ENCODE measurements around the gene SLC15A1. TPM values are rescaled to one million over a fixed set of nuclear protein-coding genes. Genes with fewer than 3 reads are reported as not detected.
"Not testable (repeated sequence)": the region's sequence is repeated elsewhere in the genome, so short reads cannot be mapped to it uniquely, and the experiment has no call there.

SLC15A1 gene
- total RNA-seq, 1 experiment from 2014 or later, result 0.12 TPM

DNA sequence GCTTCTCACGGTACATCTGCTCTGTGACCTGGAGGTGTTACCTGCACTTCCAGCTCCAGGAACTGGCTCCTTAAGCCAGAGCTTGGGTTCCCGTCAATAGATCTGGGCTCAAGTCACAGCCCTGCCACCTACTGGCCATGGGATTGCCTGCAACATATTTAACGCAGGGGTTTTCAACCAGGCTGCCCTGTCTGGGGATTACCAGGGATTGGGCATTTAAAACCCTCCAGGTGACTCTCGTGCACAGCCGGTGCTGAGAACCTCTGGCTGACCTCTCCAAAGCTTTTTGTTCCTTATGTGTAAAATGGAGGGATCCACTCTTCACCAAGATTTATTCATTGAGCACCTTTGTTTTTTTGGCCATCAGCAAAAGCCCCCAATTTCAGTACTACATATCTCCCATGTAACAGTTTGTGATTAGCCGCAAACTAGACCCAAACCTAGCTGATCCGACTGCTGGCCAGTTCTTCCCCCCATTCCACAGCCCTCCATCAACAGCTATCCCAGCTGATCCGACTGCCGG lies 98.9 kb downstream of the SLC15A1 start:
- no peaks in the 10 kb centered on the region for H3K9me3 ChIP-seq (replicated peaks)
- no peak overlapping the region for H3K27ac ChIP-seq
- H3K4me1 ChIP-seq, result peaks cover 17% of the 10 kb centered on the region
- no peaks in the 10 kb centered on the region for H3K36me3 ChIP-seq
- peak; percentile 69 to 88 for DNase-seq
- H3K27me3 ChIP-seq, result no peaks in the 10 kb centered on the region
- H3K4me3 ChIP-seq, result no peak overlapping the region

DNA sequence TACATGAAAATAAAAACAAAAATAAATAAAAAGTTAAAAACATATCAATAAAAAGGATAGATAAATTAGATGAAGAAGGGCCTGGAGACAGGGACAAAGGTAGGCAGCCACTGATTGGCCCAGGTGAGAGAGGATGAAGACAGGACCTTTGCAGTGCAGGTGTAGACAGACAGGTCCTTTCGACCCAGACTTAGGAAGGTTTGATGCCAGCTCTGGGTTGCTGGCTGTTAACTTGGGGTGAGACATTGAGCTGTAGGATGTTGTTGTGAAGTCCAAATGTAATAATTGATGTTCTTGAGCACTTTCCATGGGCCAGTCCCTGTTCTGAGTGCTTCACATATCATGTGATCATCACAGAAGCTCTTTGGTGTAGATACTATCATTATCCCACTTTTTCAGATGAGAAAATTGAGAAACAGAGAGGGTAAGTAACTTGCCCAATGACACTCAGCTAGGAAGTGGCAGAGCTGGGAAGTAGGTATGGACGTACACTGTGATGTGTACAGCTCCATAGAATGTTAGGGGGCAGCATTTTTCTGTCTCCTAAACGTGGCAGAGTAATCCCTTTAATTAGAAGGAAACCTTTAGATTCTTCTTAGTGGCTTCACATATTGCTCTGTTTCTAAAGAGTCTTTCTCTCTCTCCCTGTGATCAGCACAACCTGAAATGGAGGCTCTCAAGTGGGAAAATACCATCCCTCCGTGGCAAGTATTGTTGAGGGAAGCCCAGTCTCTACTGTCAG lies 99.6 kb downstream of the SLC15A1 start:
- Histone ChIP-seq H3K4me3 (no peak overlapping the region), H3K9me3 (replicated peaks) (no peaks in the 10 kb centered on the region), H3K36me3 (no peaks in the 10 kb centered on the region), H3K4me1 (peaks cover 21% of the 10 kb centered on the region), H3K27ac (no peak overlapping the region), H3K27me3 (no peaks in the 10 kb centered on the region)
- no peak for DNase-seq

DNA sequence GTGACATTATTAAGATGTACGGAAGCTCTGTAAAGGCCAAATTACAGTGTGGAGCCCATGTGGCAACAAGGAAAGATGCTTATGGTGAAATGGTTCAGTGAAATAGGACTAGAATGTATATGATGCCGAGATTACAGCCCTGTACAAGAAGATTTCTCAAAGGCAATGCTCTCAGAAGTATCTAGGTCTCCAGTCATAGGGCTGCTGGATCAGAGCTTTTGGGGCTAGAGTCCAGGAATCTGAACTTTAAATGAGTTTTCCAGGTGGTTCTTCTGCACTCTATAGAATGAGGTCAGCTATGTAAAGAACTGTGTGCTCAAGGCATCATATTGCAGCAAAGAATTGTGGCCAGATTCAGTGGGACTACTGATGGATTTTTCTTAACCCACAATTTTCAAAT lies 100.2 kb downstream of the SLC15A1 start:
- Histone ChIP-seq H3K27me3 (no peaks in the 10 kb centered on the region), H3K27ac (no peak overlapping the region), H3K4me1 (peaks cover 27% of the 10 kb centered on the region), H3K36me3 (no peaks in the 10 kb centered on the region), H3K9me3 (replicated peaks) (no peaks in the 10 kb centered on the region), H3K4me3 (no peak overlapping the region)
- DNase-seq, result no peak

DNA sequence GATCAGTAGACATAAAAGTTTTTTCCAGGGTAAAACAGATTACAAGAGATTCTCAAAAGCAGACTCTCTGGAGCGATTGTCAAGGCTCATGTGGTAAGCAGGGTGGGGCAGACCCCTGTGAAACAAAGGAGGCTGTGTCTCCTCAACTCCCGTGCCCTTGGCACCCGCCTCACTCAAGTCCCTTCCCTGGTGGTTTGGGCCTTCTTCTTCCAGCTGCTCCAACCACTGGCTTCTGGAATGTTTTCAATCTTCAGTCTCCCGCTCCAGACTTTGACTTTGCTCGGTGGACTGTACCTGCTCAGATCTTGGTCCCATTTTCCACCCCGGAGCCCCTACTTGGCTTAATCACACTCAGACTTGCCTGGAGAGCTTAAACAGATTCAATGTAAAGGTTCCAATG lies 100.7 kb downstream of the SLC15A1 start:
- H3K4me1 ChIP-seq, result peaks cover 33% of the 10 kb centered on the region
- H3K36me3 ChIP-seq, result no peaks in the 10 kb centered on the region
- no peak overlapping the region for H3K4me3 ChIP-seq
- peak; percentile 41 to 62 for DNase-seq
- no peaks in the 10 kb centered on the region for H3K27me3 ChIP-seq
- no peak overlapping the region for H3K27ac ChIP-seq
- no peaks in the 10 kb centered on the region for H3K9me3 ChIP-seq (replicated peaks)

DNA sequence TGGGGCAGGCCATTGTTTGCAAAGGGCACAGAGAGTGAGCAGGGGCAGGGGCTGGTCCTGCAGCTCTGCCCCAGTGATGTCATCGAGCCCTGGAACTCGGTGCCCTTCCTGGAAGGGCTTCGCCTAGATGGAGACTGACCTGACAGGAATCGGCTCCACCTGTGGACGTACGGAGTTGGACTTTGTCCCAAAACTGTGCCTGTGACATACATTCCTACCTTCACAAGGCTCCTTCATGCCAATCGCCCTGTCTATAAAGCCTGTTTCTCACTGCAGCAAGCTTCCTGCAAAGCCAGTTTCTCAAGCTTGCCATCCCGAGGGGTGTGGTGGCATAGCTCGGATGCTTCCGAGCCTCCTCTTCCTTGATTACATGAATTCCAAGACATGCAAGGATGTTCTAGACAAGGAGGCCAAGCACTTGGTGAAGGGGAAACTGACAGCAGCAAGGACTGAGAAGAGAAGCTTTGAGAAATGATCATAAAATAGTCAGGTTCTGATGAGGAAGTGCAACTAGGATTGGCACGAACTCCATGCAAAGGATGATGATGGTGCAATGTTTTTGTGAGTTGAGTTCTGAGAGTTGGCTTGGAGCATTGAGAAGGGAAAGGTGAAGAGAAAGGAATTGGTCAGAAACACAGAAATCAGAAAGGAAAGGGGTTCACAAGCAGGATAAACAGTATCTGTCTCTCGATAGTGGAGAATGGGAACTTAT lies 101.9 kb downstream of the SLC15A1 start:
- no peaks in the 10 kb centered on the region for H3K27me3 ChIP-seq
- no peak for DNase-seq

DNA sequence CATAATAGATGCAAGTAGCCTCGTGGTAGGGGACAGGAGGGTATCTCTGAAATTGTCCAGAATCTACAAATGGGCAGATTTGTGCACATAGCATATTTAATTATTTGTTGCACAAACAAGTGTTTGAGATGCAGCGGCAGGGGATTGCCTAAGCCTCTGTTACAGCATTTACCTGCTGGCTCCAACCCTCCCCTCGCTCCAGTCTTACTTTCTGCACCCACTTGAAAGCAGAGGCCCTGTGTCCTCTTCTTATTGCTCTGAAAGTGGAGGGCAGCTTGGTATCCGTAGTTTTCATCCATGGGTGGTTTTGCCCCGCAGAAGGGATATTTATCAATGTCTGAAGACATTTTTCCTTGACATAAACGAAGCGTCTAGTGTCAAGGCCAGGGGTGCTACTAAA lies 102.6 kb downstream of the SLC15A1 start:
- DNase-seq, result no peak
- no peak overlapping the region for H3K4me3 ChIP-seq
- H3K27ac ChIP-seq, result no peak overlapping the region
- H3K4me1 ChIP-seq, result peaks cover 36% of the 10 kb centered on the region
- H3K36me3 ChIP-seq, result no peaks in the 10 kb centered on the region
- H3K27me3 ChIP-seq, result no peaks in the 10 kb centered on the region
- no peaks in the 10 kb centered on the region for H3K9me3 ChIP-seq (replicated peaks)

More for the DNA sequence above, 101.9 kb downstream of the SLC15A1 start:
- Histone ChIP-seq H3K4me3 (no peak overlapping the region), H3K27ac (no peak overlapping the region), H3K4me1 (peaks cover 36% of the 10 kb centered on the region), H3K9me3 (replicated peaks) (no peaks in the 10 kb centered on the region), H3K36me3 (no peaks in the 10 kb centered on the region)

DNA sequence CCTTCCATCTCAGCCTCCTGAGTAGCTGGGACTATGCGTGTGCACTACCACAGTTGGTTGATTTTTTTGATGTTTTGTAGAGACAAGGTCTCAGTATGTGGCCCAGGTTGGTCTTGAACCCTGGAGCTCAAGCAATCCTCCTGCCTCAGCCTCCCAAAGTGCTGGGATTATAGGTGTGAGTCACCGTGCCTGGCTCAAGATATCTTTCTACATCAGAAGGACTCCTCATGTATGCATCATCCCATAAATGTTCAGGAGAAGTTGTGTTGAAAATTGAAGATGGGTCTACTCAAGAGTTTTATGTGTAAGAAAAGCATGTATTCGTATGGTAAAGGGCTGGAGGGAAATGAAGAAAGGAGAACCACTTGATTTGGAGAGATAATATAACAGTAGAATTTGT lies 103.8 kb downstream of the SLC15A1 start:
- Histone ChIP-seq H3K4me3 (no peak overlapping the region), H3K27me3 (no peaks in the 10 kb centered on the region), H3K27ac (no peak overlapping the region), H3K4me1 (peaks cover 36% of the 10 kb centered on the region), H3K36me3 (no peaks in the 10 kb centered on the region), H3K9me3 (replicated peaks) (no peaks in the 10 kb centered on the region)
- no peak for DNase-seq

DNA sequence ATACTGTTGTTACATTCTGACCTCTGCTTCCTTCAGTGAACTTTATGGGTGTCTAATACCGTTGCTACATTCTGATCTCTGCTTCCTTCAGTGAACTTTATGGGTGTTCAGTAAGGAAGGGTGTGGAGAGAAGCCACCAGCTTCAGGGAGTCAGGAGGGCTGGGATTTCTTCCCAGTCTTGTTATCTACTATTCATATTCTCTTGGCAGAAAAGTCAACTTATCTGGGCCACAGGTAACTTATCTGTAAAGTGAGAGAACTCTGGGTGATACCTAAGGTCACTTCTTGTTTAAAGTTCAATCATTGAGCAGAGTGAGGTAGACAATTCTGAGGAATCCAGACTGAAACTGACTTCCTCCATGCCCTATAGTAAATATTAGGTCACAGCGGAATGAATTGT lies 104.3 kb downstream of the SLC15A1 start:
- peaks cover 35% of the 10 kb centered on the region for H3K4me1 ChIP-seq
- H3K27me3 ChIP-seq, result no peaks in the 10 kb centered on the region
- no peak for DNase-seq
- H3K9me3 ChIP-seq (replicated peaks), result no peaks in the 10 kb centered on the region
- H3K36me3 ChIP-seq, result no peaks in the 10 kb centered on the region
- no peak overlapping the region for H3K4me3 ChIP-seq
- H3K27ac ChIP-seq, result peak overlapping the region; percentile 51

DNA sequence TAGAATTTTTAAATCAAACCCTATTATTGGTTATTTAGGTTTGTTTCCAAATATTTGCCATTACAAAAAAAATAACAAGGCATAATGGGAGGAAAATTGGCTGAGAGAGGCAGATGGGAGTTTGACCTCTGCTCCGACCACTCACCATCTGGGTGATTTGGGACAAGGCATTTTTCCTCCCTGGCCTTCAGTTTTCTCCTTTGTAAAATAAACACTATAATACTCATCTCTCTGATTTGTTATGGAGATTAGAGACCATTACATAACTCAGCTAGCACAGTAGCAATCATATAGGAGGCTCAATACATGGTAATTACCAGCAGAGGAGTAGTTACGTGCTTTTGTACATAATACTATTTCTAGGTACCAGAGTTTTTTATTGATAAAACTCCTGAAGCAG lies 105.4 kb downstream of the SLC15A1 start:
- DNase-seq, result peak; percentile 52 to 75
- Histone ChIP-seq H3K27ac (peak overlapping the region; percentile 51), H3K4me1 (peaks cover 32% of the 10 kb centered on the region), H3K27me3 (no peaks in the 10 kb centered on the region), H3K9me3 (replicated peaks) (no peaks in the 10 kb centered on the region), H3K36me3 (no peaks in the 10 kb centered on the region), H3K4me3 (no peak overlapping the region)

DNA sequence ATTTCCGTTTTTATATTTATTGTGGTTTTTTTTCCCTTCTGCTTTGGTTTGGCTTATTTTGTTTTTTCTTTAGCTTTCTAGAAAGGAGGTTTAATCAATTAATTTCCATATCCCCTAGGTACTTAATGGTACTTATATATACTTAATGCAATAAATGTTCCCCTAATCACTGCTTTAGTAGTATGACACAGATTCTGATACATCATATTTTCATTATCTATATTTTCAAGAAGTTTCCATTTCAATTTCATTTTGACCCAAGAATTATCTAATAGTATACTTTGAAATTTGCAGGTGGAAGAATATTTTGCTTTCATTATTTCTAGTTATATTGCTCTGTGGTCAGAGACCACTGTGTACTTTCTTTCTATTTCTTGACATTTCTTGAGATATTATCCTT lies 109.0 kb downstream of the SLC15A1 start:
- Histone ChIP-seq H3K36me3 (no peaks in the 10 kb centered on the region), H3K4me3 (no peak overlapping the region), H3K9me3 (replicated peaks) (no peaks in the 10 kb centered on the region), H3K4me1 (peaks cover 20% of the 10 kb centered on the region), H3K27me3 (no peaks in the 10 kb centered on the region), H3K27ac (no peak overlapping the region)
- DNase-seq, result no peak

DNA sequence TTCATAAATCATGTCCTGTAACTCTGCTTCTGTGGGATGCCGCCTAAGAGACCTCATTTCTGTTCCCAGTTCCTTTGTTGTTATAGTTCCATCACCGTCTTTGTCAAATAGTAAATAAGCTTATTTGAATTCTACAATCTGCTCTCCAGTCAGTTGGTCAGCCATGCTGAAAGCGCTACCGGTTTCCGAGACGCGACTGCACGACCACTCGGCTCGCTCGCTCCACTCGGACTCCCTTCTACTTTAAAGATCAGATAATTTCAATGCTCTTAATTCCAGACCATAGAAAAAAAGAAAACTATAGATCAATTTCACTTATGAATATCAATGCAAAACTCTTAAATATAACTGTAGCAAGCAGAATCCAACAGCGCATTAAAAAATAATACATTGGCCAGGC lies 111.4 kb downstream of the SLC15A1 start:
- no peak for DNase-seq
- H3K4me3 ChIP-seq, result no peak overlapping the region

DNA sequence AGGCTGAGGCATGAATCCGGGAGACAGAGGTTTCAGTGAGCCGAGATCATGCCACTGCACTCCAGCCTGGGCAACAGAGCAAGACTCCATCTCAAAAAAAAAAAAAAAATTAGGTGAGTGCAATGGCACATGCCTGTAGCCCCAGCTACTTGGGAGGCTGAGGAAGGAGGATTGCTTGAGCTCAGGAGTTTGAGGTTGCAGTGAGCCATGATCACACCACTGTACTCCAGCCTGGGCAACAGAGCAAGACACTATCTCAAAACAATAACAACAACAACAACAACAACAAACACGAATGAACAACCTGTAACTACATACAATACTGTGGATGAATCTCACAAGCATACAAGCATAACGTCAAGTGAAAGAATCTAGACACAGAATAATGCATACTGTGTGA lies 112.7 kb downstream of the SLC15A1 start:
- H3K9me3 ChIP-seq (replicated peaks); H3K27ac ChIP-seq; H3K36me3 ChIP-seq; H3K4me1 ChIP-seq; H3K27me3 ChIP-seq; DNase-seq; H3K4me3 ChIP-seq: not testable (repeated sequence)

More for the DNA sequence above, 111.4 kb downstream of the SLC15A1 start:
- no peak overlapping the region for H3K27ac ChIP-seq
- no peaks in the 10 kb centered on the region for H3K36me3 ChIP-seq
- no peaks in the 10 kb centered on the region for H3K27me3 ChIP-seq
- H3K4me1 ChIP-seq, result no peaks in the 10 kb centered on the region
- no peaks in the 10 kb centered on the region for H3K9me3 ChIP-seq (replicated peaks)

DNA sequence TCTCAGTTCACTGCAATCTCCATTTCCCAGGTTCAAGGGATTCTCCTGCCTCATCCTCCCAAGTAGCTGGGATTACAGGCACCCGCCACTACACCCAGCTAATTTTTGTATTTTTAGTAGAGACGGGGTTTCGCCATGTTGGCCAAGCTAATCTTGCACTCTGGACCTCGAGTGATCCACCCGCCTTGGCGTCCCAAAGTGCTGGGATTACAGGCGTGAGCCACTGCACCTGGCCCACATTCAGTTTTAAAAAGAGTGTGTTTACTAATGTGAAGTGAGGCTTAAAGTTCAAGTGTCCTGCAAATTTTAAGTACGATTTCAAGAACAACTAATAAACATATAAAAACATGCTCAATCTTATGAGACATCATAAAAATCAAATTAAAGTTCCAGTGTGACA lies 114.1 kb downstream of the SLC15A1 start:
- H3K36me3 ChIP-seq; H3K27ac ChIP-seq; H3K4me1 ChIP-seq; H3K27me3 ChIP-seq; H3K9me3 ChIP-seq (replicated peaks); DNase-seq; H3K4me3 ChIP-seq: not testable (repeated sequence)
